AG04449 (cell line): ENCODE results near the gene RETN.

Experiments used
- CTCF ChIA-PET: fragments of 350-600 bp; formaldehyde crosslinking; extraction: SDS; loops from one replicate; lab custom pipeline; 2021; ENCODE audit warnings: antibody characterized with exemption; lab: Yijun Ruan, JAX
- POLR2A ChIA-PET: fragments of 400-600, 350-600 bp; formaldehyde crosslinking; extraction: SDS; loops from one replicate; lab custom pipeline; 2020; ENCODE audit warnings: antibody characterized with exemption, inconsistent platforms; lab: Yijun Ruan, JAX
- DNase-seq: peaks from one replicate; pipeline ENCODE4 v3.0.0-alpha.2; 2010; ENCODE audit warnings: low read depth, low spot score
- H3K4me3 ChIP-seq: 2 replicates; pipeline ENCODE4 v1.5.1; 2011; ENCODE audit warnings: low read depth, mild to moderate bottlenecking, control low read depth, low read length
- TF ChIP-seq, protein P1 (sequence below): IDR thresholded peaks from one replicate; pipeline ENCODE4 v1.5.1; 2011; ENCODE audit warnings: mild to moderate bottlenecking, moderate library complexity, low read length, control low read depth, inconsistent platforms; ENCODE audit not compliant: insufficient read depth; ENCODE audit errors: missing control alignments

Gene RETN

GRCh38 chr19:7677669-7678311 lies 8.9 kb downstream of the RETN start:
- H3K4me3 ChIP-seq, result no peak overlapping the region
- CTCF ChIA-PET, result interaction anchor here (0.7 to 3.8 kb wide), 10 partner anchors 11 to 324 kb away, joined by 3 to 15 read pairs (median 4); partner anchors contain the start of genes PET100 and XAB2
- DNase-seq, result no peak
- TF ChIP-seq, protein P1, sequence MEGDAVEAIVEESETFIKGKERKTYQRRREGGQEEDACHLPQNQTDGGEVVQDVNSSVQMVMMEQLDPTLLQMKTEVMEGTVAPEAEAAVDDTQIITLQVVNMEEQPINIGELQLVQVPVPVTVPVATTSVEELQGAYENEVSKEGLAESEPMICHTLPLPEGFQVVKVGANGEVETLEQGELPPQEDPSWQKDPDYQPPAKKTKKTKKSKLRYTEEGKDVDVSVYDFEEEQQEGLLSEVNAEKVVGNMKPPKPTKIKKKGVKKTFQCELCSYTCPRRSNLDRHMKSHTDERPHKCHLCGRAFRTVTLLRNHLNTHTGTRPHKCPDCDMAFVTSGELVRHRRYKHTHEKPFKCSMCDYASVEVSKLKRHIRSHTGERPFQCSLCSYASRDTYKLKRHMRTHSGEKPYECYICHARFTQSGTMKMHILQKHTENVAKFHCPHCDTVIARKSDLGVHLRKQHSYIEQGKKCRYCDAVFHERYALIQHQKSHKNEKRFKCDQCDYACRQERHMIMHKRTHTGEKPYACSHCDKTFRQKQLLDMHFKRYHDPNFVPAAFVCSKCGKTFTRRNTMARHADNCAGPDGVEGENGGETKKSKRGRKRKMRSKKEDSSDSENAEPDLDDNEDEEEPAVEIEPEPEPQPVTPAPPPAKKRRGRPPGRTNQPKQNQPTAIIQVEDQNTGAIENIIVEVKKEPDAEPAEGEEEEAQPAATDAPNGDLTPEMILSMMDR, result no peak
- POLR2A ChIA-PET, result no interaction called here

DNA sequence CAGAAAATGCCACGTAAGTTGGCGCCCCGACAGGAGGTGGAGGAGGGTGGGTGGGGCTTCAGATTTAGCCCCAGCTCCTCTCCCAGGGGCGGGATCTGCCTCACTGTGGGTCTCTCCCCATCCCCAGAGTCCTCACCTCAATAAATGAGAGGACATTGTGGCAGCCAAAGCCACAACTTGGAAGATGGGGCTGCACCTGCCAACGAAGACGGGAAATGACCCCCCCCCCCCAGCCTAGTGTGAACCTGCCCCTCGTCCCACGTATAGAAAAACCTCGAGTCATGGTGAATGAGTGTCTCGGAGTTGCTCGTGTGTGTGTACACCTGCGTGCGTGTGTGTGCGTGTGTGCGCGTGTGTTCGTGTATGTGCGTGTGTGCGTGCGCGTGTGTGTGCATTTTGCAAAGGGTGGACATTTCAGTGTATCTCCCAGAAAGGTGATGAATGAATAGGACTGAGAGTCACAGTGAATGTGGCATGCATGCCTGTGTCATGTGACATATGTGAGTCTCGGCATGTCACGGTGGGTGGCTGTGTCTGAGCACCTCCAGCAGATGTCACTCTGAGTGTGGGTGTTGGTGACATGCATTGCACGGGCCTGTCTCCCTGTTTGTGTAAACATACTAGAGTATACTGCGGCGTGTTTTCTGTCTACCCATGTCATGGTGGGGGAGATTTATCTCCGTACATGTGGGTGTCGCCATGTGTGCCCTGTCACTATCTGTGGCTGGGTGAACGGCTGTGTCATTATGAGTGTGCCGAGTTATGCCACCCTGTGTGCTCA lies 10.3 kb downstream of the RETN start:
- TF ChIP-seq, protein P1, result no peak
- no peak overlapping the region for H3K4me3 ChIP-seq
- ChIA-PET POLR2A (no interaction called here), CTCF (interaction anchor here (1.2 to 2.4 kb wide), 3 partner anchors 13 to 325 kb away, joined by 4 to 15 read pairs (median 6); no protein-coding TSS in a partner anchor)
- DNase-seq, result no peak

GRCh38 chr19:7679771-7680605 lies 11.1 kb downstream of the RETN start:
- no peak for DNase-seq
- peak overlapping the region; percentile 52 for H3K4me3 ChIP-seq
- ChIA-PET CTCF (interaction anchor here (0.6 to 3.0 kb wide), 34 partner anchors 10 to 580 kb away, joined by 3 to 59 read pairs (median 4); partner anchors contain the start of genes FCER2, PCP2 and RETN), POLR2A (no interaction called here)
- TF ChIP-seq, protein P1, result no peak

DNA sequence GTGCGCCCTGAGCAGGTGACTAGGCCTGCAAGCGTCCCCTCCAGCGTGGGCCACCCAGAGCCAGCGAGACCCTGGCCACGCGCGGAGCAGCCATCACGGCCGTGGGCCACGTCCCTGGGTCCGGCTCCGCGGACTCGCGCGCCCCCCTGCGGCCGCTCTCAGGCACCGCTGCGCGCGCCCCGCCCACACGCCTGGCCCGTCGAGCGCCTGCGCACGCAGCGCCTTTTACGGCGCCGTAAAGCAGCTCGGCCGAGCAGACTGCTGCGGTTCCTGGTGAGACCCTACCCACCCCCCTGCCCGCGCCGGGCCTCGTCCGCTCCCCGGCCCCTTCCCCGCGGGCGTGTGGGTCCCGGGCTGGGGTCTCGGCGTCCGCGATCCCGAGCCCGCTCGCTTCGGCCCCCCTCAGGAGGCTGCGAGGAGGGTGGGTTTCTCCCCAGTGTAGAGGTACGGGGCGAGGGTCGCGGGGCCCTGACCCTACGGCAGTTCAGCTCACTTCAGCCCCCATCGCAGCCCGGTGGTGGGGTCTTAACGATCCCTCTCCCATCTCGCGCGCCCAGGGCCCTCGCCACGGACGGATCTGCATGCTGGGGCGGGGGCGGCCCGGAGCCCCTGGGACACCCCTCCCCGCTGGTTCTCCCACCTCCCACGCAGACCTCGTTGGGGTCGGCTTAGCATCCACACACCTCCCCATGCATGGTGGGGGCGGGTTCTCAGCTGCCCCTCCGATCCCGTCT lies 11.9 kb downstream of the RETN start, which contains the start of gene TRAPPC5:
Gene TRAPPC5 (plus strand): TSS at position 228 of the 734 bp plus-strand sequence. CDS start 1,421 bp downstream, outside the sequence.
- no peak for DNase-seq
- peak within 1 kb of the TSS; percentile 95 for H3K4me3 ChIP-seq
- TF ChIP-seq, protein P1, result peak; percentile 67
- POLR2A ChIA-PET, result no interaction called here
- CTCF ChIA-PET, result interaction anchor here (0.6 to 3.0 kb wide), 75 partner anchors 9 to 612 kb away, joined by 3 to 59 read pairs (median 4); partner anchors contain the start of genes CAMSAP3, CD209, FCER2 and PCP2

DNA sequence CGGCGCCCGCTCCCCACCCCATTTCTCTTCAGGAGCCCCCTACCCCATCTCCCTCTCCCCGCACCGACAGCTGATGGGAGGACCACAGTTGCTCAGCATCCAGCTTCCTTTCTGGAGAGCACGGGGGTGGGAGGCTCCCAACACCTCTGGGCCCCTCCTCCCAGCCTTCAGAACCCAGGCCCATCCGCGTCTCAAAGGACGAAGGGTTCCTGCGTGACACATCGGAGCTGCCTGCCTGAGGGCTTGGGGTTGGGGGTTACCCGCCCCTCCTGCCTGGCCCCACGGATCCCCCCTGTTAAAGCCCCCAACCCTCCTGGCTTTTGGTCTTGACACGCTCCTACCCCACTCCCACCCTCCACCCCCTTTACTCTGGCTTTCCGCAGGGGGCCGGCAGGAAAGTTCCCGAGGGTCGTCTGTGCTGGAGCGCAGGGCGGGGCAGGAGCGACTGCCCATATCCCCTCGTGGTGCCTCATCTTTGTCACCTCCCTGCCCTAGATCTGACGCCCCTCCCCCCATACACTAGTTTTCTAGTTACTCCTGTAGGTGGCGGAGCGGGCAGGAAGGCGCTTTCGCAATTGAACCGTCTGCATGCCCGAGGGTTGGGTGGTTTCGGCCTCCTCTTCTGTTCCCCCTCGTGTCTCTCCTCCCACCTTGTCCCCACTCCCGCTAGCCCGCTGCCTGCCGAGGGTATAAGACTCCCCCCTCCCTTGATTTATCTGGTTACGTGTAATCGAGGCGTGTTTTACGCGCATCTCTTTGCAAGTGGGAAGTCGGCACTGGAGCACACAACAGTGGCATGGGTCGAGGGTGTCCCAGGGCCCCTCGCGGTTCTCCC lies 12.7 kb downstream of the RETN start:
- ChIA-PET CTCF (interaction anchor here (0.6 to 3.0 kb wide), 73 partner anchors 8 to 612 kb away, joined by 3 to 59 read pairs (median 4); partner anchors contain the start of genes CAMSAP3, CD209, FCER2 and PCP2), POLR2A (no interaction called here)
- peak overlapping the region; percentile 95 for H3K4me3 ChIP-seq
- TF ChIP-seq, protein P1, result peak; percentile 90
- peak; percentile 12 for DNase-seq
